HG03039 (cell line): ENCODE results near the gene C21orf58.
"Not testable (repeated sequence)": the region's sequence is repeated elsewhere in the genome, so short reads cannot be mapped to it uniquely, and the experiment has no call there.

ENCODE experiments used
- ATAC-seq: cut with Tn5 transposase; IDR thresholded peaks from one replicate; pipeline ENCODE4 v1.9.1; 2021; ENCODE audit warnings: mild to moderate bottlenecking, moderate library complexity; ENCODE audit not compliant: unreplicated experiment

The C21orf58 gene

DNA sequence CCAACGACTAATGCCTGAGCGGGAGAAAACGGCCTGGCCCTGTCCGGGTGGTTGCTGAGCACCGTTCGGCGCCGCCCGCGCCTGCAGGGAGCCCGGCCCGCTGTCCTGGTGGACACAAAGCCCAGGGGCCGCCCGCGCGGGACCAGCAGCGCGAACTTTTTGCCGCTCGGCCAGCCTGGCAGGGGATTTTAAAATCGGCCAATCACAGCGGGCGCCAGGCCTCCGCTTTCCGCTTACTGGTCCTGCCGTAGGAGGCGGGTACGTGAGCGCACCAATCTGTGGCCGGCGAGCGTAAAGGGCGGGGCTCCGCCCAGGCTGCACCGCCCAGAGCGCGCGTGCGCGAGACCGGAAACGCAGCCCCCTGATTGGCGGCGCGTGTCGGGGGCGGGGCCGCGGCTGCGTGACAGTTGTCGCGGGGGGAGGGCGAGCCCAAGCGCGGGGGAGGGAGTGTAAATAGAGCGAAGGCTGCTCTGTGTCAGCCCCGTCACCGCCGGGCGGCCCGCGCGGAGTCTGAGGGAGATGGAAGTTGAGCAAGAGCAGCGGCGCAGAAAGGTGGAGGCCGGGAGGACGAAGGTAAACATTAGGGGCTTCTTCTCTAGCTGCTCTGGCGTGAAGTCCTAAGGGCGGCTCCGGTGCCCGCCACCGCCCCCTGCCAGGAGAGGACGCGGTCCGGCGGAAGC lies at the start of gene C21orf58, which contains the start of gene PCNT:
Gene C21orf58, minus strand, starts transcription at position 161 of the 680 bp plus-strand sequence. CDS start 1,132 bp downstream, outside the sequence.
Gene PCNT, plus strand, starts transcription at position 447 of the 680 bp plus-strand sequence. Its CDS starts 73 bp downstream, at position 520.
- ATAC-seq: peak; percentile 79

DNA sequence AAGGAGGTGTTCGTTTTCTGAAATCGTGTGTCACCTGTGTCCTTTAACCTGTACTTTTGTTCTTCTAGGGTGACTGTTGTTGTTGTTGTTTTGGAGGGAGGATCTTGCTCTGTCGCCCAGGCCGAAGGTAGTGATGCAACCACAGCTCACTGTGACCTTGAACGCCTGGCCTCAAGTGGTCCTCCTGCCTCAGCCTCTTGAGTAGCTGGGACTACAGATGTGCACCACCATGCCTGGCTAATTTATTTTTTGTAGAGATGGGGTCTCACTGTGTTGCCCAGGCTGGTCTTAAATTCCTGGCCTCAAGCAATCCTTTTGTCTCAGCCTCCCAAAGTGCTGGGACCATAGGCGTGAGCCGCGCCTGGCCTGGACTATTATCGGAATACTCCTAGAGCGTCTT lies 49.3 kb upstream of the C21orf58 start:
- ATAC-seq: not testable (repeated sequence)

DNA sequence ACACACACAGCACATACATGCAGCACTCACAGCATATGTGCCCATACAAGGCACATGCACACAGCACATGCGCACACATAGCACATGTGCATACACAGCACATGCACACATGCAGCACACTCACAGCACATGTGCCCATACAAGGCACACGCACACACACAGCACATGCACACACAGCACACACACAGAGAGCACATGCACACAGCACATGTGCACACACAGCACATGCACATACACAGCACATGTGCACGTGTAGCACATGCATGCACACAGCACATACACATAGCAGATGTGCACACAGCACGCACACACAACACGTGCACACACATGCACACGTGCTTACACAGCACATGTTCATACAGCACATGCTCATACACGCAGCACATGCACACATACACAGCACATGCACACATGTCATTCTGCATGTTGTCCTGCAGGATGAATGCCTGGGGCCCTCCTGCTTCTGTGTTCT lies 48.4 kb upstream of the C21orf58 start:
- no peak for ATAC-seq

DNA sequence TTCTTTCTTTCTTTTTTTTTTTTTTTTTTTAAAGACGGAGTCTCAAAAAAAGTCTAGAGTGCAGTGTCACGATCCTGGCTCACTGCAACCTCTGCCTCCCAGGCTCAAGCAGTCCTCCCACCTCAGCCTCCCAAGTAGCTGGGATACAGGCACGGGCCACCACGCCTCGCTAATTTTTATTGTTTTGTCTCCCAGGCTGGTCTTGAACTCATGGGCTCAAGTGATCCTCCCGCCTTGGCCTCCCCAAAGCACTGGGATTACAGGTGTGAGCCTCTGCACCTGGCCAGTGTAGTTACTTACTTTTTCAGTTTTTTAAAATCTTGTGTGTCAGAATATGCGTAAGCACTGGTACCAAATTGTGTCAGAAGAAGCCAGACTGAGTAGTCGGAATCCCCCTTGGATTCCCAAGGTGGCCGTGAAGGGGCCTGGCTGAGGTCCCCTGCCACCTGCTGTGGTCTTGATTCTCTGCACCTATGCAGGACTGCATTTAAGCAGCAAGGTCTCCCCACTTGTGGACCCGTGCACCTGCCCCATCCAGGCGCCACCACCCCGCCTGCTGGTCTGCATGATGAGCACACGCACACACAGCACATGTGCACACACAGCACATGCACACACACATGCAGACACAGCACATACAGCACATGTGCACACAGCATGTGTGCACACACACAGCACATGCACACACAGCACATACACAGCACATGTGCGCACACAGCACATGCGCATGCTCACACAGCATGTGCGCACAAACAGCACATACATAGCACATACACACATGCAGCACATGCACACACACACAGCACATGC lies 47.7 kb upstream of the C21orf58 start:
- no peak for ATAC-seq

DNA sequence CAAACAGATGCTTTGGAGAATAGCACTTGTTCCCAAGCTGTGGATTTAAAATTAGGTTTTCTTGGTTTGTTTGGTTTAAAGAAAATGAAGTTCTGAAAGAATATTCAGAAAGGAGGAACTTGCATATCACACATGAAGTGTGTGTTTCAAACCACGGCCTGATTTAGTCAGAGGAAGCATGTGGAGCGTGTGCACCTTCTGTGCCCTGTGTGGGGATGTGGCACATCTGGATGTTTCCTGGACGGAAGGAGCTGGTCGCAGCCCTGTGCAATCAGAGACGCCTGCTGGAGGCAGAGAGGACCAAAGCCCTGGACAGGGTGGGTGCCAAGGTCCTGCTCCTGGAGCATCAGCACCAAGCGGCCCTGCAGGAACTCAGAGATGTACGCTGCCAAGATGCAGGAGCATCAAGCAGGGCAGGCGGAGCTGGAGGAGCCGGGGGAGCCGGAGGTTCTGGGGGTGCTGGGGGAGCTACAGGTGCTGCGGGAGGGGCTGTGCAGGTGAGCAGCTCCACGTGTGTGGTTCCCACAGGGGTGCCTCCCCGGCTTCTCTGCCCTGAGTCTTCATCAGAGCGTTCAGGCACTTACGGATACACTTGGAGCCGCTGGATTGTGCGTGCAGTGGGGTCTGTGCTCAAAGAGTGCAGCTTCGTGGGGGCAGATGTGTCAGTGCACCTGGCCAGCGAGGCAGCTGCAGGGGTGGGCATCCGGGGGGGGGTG lies 46.0 kb upstream of the C21orf58 start:
- ATAC-seq: no peak

DNA sequence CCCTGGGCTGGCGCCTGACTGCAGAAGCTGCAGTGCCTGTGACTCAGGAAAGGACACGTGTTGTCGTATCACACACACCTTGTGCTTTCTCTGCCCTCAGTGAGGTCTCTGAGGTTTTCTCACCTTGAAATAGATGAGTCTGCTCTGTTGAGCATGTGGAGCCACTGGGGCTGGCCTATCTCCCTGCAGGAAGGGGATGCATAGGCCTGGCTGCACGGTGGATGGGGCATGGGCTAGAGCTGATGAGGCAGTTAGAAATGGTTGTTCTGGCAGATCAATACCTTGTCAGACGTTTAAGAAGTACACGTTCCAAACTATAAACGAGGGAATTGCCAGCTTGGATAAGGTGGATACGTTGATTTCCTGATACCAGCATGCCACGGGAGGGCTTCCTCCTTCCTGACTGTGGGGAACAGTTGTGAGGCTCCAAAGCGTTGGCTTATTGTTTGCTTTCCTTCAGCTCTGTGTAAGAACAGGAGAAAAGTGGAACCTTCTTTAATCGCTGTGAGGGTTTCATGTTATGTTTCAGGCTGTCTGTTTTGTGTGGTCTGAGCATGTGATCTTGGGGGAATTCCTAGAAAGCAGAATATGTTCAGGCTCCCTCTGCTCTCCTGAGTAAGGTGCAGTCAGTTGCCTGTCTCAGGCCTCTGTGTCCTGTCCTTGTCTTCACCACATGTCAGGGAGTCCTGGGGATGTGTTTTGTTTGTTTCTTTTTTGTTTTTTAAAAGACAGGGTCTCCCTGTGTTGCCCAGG lies 45.0 kb upstream of the C21orf58 start:
- peak; percentile 50 for ATAC-seq

DNA sequence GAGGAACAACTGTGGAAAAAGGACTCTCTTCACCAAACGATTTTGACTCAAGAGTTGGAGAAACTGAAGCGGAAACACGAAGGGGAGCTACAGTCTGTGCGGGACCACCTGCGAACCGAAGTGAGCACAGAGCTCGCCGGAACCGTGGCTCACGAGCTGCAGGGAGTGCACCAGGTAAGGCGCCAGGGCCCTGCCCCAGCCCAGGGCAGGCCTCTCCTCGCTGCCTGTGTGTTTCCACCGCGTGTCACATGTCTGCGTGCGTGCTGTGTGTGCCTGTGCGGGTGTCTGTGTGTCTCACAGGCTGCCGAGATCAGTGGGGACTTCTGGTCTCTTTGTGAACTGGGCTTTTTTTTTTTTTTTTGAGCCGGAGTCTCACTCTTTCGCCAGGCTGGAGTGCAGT lies 43.3 kb upstream of the C21orf58 start:
- ATAC-seq: no peak

DNA sequence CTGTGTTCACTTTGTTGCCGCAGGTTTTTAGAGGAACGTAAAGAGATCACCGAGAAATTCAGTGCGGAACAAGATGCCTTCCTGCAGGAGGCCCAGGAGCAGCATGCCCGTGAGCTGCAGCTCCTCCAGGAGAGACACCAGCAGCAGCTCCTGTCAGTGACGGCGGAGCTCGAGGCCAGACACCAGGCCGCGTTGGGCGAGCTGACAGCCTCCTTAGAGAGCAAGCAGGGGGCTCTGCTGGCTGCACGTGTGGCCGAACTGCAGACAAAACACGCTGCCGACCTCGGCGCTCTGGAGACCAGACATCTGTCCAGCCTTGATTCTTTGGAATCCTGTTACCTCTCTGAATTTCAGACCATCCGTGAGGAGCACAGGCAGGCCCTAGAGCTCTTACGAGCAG lies 42.9 kb upstream of the C21orf58 start:
- no peak for ATAC-seq

DNA sequence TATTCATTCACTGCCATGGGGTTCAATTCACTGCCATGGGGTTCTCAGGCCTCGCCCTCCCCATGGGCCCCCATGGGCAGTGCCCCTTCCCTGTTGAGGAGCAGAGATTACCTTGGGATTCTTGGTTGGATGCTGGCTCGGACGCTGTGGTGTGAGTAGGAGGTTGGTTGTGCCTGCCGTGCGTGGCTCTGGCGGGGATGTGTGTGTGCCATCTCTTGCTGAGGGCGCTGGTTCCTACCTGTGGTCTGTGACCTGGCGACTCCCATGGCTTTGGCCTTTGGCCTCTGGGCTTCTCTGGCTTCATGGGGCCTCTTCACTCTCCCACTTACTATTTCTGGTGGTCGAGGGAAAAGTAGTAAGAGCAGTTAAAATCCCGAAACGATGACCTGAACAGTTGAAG lies 42.4 kb upstream of the C21orf58 start:
- no peak for ATAC-seq

DNA sequence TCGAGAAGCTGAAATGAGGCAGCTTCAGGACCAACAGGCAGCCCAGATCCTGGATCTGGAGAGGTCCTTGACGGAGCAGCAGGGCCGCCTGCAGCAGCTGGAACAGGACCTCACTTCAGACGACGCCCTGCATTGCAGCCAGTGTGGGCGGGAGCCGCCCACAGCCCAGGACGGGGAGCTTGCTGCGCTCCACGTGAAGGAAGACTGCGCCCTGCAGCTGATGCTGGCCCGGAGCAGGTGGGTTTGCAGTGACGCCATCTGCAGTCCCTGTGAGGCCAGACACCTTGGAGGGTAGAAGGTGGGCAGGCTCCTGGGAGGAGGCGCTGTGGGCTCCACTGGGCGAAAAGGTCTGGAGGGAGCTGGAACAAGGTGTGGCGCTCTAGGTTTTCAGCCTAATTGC lies 40.0 kb upstream of the C21orf58 start:
- ATAC-seq: no peak

DNA sequence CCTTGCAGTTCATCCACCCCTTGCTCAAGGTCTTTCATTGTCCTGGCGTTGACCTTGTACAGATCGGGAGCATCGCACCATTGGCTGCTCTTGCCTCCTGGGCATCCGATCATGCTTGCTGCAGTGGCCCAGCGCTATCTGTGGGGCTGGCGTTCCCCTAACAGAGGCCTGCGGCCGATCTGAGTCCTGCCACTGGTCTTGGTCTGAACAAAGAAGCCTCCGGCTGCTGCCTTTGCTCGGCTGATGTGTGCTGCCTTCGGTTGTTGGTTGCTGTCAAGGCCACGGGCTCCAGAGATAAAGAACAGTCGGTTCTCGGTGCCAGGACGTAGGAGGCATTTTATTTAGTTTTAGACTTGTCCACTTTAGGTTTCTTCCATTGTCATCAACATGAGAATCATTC lies 39.3 kb upstream of the C21orf58 start:
- ATAC-seq: no peak

DNA sequence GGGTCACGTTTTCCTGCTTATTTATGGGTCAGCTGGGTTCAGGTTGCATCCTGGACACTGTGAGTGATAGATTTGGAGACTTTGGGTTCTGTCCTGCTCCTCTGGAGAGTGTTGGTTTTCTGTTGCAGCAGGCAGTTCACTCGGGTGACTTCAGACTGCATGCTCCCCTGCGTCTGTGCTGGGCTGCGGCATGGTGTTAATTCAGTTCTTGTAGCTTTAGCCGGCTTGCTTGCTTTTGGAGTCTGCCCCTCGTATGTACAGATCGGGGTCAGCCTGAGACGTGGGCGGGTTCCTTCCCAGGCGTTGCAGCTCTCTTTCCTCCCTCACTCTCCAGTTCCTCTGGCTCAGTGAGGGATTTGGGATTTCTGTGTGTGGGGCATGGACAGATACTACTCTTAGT lies 38.3 kb upstream of the C21orf58 start:
- ATAC-seq: no peak

DNA sequence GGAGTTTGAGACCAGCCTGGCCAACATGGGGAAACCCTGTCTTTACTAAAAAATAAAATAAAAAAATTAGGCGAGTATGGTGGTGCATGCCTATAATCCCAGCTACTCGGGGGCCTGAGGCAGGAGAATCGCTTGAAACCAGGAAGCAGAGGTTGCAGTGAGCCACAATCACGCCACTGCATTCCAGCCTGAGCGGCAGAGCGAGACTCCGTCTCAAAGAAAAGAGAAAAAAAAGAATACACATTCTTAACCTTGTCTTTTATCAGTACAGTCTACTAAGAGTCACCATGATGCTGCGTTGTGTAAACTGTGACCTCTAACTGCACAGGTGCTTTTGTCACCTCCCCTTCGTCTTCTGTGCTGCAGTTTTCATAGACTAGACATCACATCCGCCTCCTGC lies 37.5 kb upstream of the C21orf58 start:
- no peak for ATAC-seq

DNA sequence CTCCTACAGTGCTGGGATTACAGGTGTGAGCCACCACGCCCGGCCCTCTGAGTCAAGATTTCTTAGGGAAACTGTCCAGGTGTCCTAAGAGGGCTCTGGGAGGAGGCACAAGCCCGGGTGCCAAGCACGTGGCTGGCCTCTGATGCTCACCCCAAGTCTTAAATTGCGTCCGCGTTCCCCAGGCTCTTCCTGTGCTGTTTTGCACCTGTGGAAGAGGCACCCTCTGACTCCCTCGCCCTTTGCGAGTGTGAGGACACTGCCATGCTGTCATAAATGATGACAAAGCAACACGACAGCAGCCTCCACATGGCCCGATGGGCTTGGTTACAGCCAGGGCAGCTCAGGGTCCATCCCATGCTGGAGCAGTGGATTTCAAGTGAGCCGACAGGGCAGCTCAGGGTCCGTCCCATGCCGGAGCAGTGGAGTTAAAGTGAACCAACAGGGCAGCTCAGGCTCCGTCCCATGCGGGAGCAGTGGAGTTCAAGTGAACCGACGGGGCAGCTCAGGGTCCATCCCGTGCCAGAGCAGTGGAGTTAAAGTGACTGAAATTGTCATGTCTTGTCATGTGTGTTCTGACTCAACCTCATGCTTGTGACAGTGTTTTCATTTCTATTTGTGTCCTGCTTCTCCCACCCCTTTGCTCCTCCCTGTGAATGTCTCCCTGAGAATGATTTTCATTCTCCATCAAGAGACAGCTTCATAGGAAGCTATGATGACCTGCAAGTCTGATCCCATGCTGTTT lies 34.2 kb upstream of the C21orf58 start:
- no peak for ATAC-seq

DNA sequence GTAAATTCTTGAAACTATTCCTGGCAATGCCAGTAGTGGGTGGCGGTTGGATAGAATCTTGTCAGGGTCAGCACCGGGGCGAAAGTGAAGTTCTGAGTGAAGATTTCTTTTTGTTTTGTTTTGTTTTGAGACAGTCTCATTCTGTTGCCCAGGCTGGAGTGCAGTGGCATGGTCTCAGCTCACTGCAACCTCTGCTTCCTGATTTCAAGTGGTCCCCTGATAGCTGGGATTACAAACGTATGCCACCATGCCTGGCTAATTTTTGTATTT lies 33.6 kb upstream of the C21orf58 start:
- ATAC-seq: no peak

DNA sequence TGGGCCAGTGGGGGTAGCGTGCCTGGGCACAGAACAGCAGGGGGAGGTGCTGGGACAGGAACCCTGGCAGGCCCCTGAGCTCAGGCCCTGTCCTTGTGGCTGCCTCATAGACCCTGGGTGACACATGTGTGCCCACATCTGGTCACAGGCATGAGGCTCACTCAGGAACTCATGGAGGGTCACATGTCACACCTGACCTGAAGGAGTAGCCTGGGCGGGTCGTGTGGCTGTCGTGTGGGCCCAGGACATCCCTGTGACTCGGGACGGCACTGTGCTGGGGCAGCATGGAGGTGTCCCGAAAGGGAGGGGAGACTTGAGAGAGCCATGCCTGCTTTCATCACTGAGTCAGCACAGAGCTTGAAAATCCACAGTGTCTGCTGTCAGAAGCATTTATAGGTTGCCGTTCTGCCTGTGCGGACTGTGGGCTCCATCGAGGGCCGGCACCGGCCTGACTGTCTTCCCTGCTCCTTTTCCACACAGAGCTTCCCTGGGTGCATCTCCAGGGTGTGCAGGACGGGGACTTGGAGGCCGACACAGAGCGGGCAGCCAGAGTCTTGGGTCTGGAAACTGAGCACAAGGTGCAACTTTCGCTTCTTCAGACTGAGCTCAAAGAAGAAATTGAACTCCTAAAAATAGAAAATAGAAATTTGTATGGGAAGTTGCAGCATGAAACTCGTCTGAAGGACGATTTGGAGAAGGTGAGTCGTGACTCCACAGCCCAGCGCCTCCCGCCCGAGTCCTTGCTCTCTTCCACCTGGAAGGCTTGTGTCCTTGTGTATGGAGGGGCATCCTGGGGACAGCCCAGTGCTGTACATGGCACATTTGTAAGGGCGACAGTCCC lies 33.0 kb upstream of the C21orf58 start:
- no peak for ATAC-seq

DNA sequence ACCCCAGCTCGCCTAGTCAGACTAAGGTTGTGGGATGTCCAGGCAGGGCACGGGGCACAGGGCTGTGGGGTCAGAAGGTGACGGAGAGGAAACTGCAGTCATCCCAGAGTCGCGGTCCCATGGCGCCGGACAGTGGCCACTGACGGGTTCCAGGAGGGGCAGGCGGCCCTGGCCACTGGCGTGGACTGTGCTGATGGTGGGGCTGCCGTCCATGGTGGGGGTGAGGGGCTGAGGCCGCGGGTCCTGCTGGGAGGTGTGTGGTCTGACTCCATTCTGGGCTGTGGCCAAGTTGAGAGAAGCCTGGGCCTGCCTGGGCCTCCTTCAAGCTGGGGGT lies 32.3 kb upstream of the C21orf58 start:
- ATAC-seq: no peak

DNA sequence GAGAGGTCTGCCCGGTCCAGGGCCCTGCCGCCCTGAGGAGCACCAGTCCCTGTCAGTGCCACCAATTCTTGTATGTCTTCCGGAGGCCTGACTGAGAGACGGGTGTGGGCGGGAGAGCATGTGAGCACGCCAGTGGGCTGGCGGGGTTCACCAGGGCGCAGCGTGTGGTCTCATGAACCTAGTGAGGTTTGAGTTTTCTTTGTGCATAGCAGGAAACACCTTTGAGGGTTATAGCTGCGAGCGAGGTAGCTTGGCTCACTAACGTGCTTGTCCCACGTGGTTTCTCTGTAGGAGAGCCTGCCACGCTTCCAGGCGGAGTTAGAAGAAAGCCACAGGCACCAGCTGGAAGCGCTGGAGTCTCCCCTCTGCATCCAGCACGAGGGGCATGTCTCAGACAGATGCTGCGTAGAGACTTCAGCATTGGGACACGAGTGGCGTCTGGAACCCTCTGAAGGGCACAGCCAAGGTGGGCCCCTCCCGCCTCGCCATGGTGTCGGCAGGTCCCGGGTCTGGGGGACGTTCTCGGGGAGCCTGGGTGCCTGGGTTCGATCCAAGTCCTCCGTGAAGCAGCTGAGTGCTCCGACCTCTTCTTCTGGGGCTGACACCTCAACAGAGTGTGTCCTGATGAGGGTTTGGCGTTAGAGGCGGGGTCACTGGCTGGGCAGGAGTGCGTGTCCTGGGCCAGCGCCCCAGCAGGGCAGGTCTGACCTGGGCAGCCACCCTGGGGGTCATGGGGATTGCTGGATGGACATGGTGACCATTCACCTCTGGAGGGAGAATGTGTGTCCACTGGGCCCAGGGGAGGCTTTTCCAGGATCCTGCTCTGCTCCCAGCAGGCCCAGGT lies 31.7 kb upstream of the C21orf58 start:
- ATAC-seq: no peak

DNA sequence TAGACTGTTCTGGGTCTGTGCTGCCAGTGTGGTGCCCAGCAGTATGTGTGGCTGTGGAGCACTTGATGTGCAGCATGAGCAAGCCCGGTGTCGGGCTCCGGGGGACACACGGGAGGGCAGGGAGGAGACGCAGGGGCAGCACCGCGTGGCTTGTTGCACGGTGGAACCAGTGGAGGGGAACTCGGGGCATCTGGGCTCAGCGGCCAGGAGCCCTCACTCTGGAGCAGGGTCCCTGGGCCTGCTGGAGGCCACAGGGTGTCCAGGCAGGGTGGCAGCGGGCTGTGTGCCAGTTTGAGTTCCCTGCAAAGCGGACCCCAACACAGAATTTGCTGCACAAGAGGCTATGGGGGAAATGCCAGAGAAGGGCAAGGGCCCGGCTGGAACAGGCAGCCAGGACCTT lies 30.8 kb upstream of the C21orf58 start:
- ATAC-seq: no peak
